GM23338 (cell line): Measurements from ENCODE around the gene KSR2. TPM values are rescaled to one million over a fixed set of nuclear protein-coding genes. Genes with fewer than 3 reads are reported as not detected.

Source experiments
- ATAC-seq: fragments of 200-7000 bp; cut with Tn5 transposase; 3 replicates; pipeline ENCODE4 v1.9.1; 2020
- DNase-seq: peaks from one replicate; pipeline ENCODE4 v3.0.0-alpha.2; 2015; ENCODE audit warnings: low spot score
- H2AFZ ChIP-seq: fragments of 200-600 bp; sonication (generic); 2 replicates; pipeline ENCODE4 v1.8.0; 2016; ENCODE audit warnings: antibody characterized with exemption, mild to moderate bottlenecking, moderate library complexity
- H3F3A ChIP-seq: fragments of 200-600 bp; sonication (generic); replicated peaks from 2 replicates; pipeline ENCODE4 v1.8.0; 2017; ENCODE audit warnings: antibody characterized with exemption, mixed run types, low read depth
- H3K27ac ChIP-seq: fragments of 200-600 bp; sonication (generic); 2 replicates; pipeline ENCODE4 v1.6.1; 2016; ENCODE audit warnings: low read depth
- H3K27me3 ChIP-seq: fragments of 200-600 bp; sonication (generic); 2 replicates; pipeline ENCODE4 v1.8.0; 2016; ENCODE audit warnings: mild to moderate bottlenecking, mixed run types, moderate library complexity; ENCODE audit not compliant: insufficient read depth
- H3K36me3 ChIP-seq: fragments of 200-600 bp; sonication (generic); 2 replicates; pipeline ENCODE4 v1.8.0; 2016; ENCODE audit warnings: mild to moderate bottlenecking; ENCODE audit not compliant: insufficient read depth
- H3K4me1 ChIP-seq: fragments of 200-600 bp; sonication (generic); 2 replicates; pipeline ENCODE4 v1.8.0; 2016; ENCODE audit warnings: mild to moderate bottlenecking, moderate library complexity; ENCODE audit not compliant: insufficient read depth
- H3K4me2 ChIP-seq: fragments of 200-600 bp; sonication (generic); 2 replicates; pipeline ENCODE4 v1.7.1; 2017; ENCODE audit warnings: mixed run types
- H3K4me3 ChIP-seq: fragments of 200-600 bp; sonication (generic); 2 replicates; pipeline ENCODE4 v1.6.1; 2016; ENCODE audit warnings: mixed run types
- H3K79me2 ChIP-seq: fragments of 200-600 bp; sonication (generic); replicated peaks from 2 replicates; pipeline ENCODE4 v1.8.0; 2017; ENCODE audit warnings: mild to moderate bottlenecking; ENCODE audit not compliant: insufficient read depth
- H3K9me2 ChIP-seq: fragments of 200-600 bp; sonication (generic); 2 replicates; pipeline ENCODE4 v1.8.0; 2017; ENCODE audit not compliant: insufficient read depth
- H4K20me1 ChIP-seq: fragments of 200-600 bp; sonication (generic); replicated peaks from 2 replicates; pipeline ENCODE4 v1.8.0; 2017; ENCODE audit warnings: mild to moderate bottlenecking; ENCODE audit not compliant: insufficient read depth
- H3K27ac Mint-ChIP-seq: 2 replicates; pipeline ENCODE4 v1.8.0; 2020; ENCODE audit warnings: inconsistent platforms, mild to moderate bottlenecking, moderate library complexity, mixed read lengths
- H3K27me3 Mint-ChIP-seq: 3 replicates; pipeline ENCODE4 v1.8.0; 2022; ENCODE audit warnings: low read depth, mild to moderate bottlenecking, moderate library complexity, mixed read lengths, inconsistent platforms; ENCODE audit not compliant: insufficient read depth, poor library complexity
- H3K36me3 Mint-ChIP-seq: 3 replicates; pipeline ENCODE4 v1.8.0; 2021; ENCODE audit warnings: low read depth, mild to moderate bottlenecking, inconsistent platforms, moderate library complexity, mixed read lengths
- H3K4me1 Mint-ChIP-seq: 3 replicates; pipeline ENCODE4 v1.8.0; 2020; ENCODE audit warnings: mild to moderate bottlenecking, inconsistent platforms, mixed read lengths
- H3K4me3 Mint-ChIP-seq: 3 replicates; pipeline ENCODE4 v1.8.0; 2021; ENCODE audit warnings: moderate library complexity, mild to moderate bottlenecking, inconsistent platforms, mixed read lengths
- H3K9me3 Mint-ChIP-seq: 3 replicates; pipeline ENCODE4 v1.8.0; 2020; ENCODE audit warnings: moderate library complexity, mild to moderate bottlenecking, inconsistent platforms, mixed read lengths
- CREB1 ChIP-seq: fragments of 250-450 bp; sonication (Bioruptor Pico); IDR thresholded peaks from 2 replicates; pipeline ENCODE4 v1.5.0; 2020; ENCODE audit warnings: low read depth, mild to moderate bottlenecking, moderate library complexity
- EZH2 ChIP-seq: fragments of 200-600 bp; sonication (generic); IDR thresholded peaks from one replicate; pipeline ENCODE4 v1.8.0; 2017; ENCODE audit warnings: antibody characterized with exemption, mild to moderate bottlenecking, low read depth; ENCODE audit not compliant: unreplicated experiment
- EZH2phosphoT487 ChIP-seq: fragments of 200-600 bp; sonication (generic); IDR thresholded peaks from one replicate; pipeline ENCODE4 v1.8.1; 2018; ENCODE audit warnings: antibody characterized with exemption; ENCODE audit not compliant: unreplicated experiment
- JUNB ChIP-seq: IDR thresholded peaks from one replicate; pipeline ENCODE4 v1.6.1; 2016; ENCODE audit warnings: antibody characterized with exemption; ENCODE audit not compliant: unreplicated experiment
- NANOG ChIP-seq: IDR thresholded peaks from 2 replicates; pipeline ENCODE4 v1.6.1; 2016; ENCODE audit warnings: antibody characterized with exemption, borderline replicate concordance
- POLR2AphosphoS5 ChIP-seq: IDR thresholded peaks from 2 replicates; pipeline ENCODE4 v1.6.1; 2016; ENCODE audit warnings: antibody characterized with exemption, low read depth
- STAT1 ChIP-seq: IDR thresholded peaks from one replicate; pipeline ENCODE4 v1.6.1; 2016; ENCODE audit warnings: antibody characterized with exemption; ENCODE audit not compliant: unreplicated experiment
- ZNF114 ChIP-seq: fragments of 250-450 bp; sonication (Bioruptor Pico); IDR thresholded peaks from 2 replicates; pipeline ENCODE4 v1.5.0; 2020; ENCODE audit warnings: mild to moderate bottlenecking, moderate library complexity
- ZNF331 ChIP-seq: fragments of 250-450 bp; sonication (Bioruptor Pico); IDR thresholded peaks from 2 replicates; pipeline ENCODE4 v1.5.0; 2020; ENCODE audit warnings: low read depth, mild to moderate bottlenecking, moderate library complexity
- polyA plus RNA-seq: library from polyadenylated mRNA; unstranded; fragments of >200 nt; fragmentation: Nextera tagmentation; extraction: Ambion mirVana; gene quantifications from 2 replicates; pipeline ENCODE4 v1.2.1, GENCODE V29; 2016
- total RNA-seq: library from RNA; depleted of rRNA; stranded (reverse); fragments of >200 nt; shearing (Covaris generic); gene quantifications from 2 replicates; pipeline ENCODE4 v1.2.3, GENCODE V29; 2014
- TF ChIP-seq, protein P1 (sequence below), 2 experiments: fragments of 200-600 bp in 1 of 2; sonication (generic) in 1 of 2; conservative IDR thresholded peaks; 2 replicates each; pipeline versions ENCODE4 v1.5.1 to v1.6.1; 2016 to 2017; ENCODE audit warnings: antibody characterized with exemption in 2 of 2, low read depth in 2 of 2, mild to moderate bottlenecking in 2 of 2, moderate library complexity in 1 of 2
- TF ChIP-seq, protein P2 (sequence below): fragments of 250-450 bp; sonication (Bioruptor Pico); IDR thresholded peaks from 2 replicates; pipeline ENCODE4 v1.5.0; 2020; ENCODE audit warnings: mild to moderate bottlenecking, moderate library complexity
- TF ChIP-seq, protein P3 (sequence below): IDR thresholded peaks from one replicate; pipeline ENCODE4 v1.6.1; 2018; ENCODE audit warnings: antibody characterized with exemption; ENCODE audit not compliant: unreplicated experiment
- TF ChIP-seq, protein P4 (sequence below): IDR thresholded peaks from 2 replicates; pipeline ENCODE4 v1.6.1; 2016; ENCODE audit warnings: antibody characterized with exemption

The KSR2 gene
- total and polyA plus RNA-seq, 2 experiments from 2014 or later: 1.1 to 2.7 TPM

DNA sequence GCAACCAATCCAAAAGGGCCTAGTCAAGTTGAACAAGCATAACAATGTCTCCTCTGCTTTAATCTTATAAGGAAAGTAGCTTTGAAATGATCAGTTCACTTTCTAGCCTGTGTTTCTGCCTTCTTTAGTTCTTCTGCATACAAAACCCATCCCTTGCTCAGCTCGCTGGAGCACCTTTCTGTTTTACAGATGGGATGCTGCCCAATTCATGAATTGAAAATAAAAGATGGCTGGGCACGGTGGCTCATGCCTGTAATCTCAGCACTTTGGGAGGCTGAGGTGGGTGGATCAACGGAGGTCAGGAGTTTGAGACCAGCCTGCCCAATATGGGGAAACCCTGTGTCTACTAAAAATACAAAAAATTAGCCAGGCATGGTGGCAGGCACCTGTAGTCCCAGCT lies 43.2 kb upstream of the KSR2 start:
- H4K20me1 ChIP-seq: no peaks in the 10 kb centered on the region
- H3K9me2 ChIP-seq: no peaks in the 10 kb centered on the region
- H3K27ac Mint-ChIP-seq: no peak overlapping the region
- H3K27me3 Mint-ChIP-seq: peaks cover 10% of the 10 kb centered on the region
- no peak for DNase-seq
- ATAC-seq: no peak
- H3K4me1 ChIP-seq: peaks cover 7% of the 10 kb centered on the region
- H3K27ac ChIP-seq: no peak overlapping the region
- H3F3A ChIP-seq: no peaks in the 10 kb centered on the region
- H3K4me2 ChIP-seq: no peak overlapping the region
- H3K4me1 Mint-ChIP-seq: peaks cover 7% of the 10 kb centered on the region; the same call in 2 of the 3 replicates
- no peak overlapping the region for H3K4me3 Mint-ChIP-seq
- no peaks in the 10 kb centered on the region; the same call in 2 of the 3 replicates for H3K36me3 Mint-ChIP-seq
- no peaks in the 10 kb centered on the region for H3K36me3 ChIP-seq
- no peak overlapping the region for H2AFZ ChIP-seq
- peaks cover 1% of the 10 kb centered on the region for H3K79me2 ChIP-seq
- H3K9me3 Mint-ChIP-seq: no peaks in the 10 kb centered on the region
- TF ChIP-seq STAT1 (no peak), JUNB (no peak), ZNF331 (no peak), NANOG (no peak), ZNF114 (CRISPR knock-in tag) (no peak), POLR2AphosphoS5 (no peak), EZH2phosphoT487 (no peak), EZH2 (no peak), CREB1 (CRISPR knock-in tag) (no peak)
- TF ChIP-seq, protein P1, sequence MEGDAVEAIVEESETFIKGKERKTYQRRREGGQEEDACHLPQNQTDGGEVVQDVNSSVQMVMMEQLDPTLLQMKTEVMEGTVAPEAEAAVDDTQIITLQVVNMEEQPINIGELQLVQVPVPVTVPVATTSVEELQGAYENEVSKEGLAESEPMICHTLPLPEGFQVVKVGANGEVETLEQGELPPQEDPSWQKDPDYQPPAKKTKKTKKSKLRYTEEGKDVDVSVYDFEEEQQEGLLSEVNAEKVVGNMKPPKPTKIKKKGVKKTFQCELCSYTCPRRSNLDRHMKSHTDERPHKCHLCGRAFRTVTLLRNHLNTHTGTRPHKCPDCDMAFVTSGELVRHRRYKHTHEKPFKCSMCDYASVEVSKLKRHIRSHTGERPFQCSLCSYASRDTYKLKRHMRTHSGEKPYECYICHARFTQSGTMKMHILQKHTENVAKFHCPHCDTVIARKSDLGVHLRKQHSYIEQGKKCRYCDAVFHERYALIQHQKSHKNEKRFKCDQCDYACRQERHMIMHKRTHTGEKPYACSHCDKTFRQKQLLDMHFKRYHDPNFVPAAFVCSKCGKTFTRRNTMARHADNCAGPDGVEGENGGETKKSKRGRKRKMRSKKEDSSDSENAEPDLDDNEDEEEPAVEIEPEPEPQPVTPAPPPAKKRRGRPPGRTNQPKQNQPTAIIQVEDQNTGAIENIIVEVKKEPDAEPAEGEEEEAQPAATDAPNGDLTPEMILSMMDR (conservative IDR thresholded peaks at IDR 0.05; ENCODE audit: low read depth in 2 of 2): no peak
- TF ChIP-seq, protein P2, sequence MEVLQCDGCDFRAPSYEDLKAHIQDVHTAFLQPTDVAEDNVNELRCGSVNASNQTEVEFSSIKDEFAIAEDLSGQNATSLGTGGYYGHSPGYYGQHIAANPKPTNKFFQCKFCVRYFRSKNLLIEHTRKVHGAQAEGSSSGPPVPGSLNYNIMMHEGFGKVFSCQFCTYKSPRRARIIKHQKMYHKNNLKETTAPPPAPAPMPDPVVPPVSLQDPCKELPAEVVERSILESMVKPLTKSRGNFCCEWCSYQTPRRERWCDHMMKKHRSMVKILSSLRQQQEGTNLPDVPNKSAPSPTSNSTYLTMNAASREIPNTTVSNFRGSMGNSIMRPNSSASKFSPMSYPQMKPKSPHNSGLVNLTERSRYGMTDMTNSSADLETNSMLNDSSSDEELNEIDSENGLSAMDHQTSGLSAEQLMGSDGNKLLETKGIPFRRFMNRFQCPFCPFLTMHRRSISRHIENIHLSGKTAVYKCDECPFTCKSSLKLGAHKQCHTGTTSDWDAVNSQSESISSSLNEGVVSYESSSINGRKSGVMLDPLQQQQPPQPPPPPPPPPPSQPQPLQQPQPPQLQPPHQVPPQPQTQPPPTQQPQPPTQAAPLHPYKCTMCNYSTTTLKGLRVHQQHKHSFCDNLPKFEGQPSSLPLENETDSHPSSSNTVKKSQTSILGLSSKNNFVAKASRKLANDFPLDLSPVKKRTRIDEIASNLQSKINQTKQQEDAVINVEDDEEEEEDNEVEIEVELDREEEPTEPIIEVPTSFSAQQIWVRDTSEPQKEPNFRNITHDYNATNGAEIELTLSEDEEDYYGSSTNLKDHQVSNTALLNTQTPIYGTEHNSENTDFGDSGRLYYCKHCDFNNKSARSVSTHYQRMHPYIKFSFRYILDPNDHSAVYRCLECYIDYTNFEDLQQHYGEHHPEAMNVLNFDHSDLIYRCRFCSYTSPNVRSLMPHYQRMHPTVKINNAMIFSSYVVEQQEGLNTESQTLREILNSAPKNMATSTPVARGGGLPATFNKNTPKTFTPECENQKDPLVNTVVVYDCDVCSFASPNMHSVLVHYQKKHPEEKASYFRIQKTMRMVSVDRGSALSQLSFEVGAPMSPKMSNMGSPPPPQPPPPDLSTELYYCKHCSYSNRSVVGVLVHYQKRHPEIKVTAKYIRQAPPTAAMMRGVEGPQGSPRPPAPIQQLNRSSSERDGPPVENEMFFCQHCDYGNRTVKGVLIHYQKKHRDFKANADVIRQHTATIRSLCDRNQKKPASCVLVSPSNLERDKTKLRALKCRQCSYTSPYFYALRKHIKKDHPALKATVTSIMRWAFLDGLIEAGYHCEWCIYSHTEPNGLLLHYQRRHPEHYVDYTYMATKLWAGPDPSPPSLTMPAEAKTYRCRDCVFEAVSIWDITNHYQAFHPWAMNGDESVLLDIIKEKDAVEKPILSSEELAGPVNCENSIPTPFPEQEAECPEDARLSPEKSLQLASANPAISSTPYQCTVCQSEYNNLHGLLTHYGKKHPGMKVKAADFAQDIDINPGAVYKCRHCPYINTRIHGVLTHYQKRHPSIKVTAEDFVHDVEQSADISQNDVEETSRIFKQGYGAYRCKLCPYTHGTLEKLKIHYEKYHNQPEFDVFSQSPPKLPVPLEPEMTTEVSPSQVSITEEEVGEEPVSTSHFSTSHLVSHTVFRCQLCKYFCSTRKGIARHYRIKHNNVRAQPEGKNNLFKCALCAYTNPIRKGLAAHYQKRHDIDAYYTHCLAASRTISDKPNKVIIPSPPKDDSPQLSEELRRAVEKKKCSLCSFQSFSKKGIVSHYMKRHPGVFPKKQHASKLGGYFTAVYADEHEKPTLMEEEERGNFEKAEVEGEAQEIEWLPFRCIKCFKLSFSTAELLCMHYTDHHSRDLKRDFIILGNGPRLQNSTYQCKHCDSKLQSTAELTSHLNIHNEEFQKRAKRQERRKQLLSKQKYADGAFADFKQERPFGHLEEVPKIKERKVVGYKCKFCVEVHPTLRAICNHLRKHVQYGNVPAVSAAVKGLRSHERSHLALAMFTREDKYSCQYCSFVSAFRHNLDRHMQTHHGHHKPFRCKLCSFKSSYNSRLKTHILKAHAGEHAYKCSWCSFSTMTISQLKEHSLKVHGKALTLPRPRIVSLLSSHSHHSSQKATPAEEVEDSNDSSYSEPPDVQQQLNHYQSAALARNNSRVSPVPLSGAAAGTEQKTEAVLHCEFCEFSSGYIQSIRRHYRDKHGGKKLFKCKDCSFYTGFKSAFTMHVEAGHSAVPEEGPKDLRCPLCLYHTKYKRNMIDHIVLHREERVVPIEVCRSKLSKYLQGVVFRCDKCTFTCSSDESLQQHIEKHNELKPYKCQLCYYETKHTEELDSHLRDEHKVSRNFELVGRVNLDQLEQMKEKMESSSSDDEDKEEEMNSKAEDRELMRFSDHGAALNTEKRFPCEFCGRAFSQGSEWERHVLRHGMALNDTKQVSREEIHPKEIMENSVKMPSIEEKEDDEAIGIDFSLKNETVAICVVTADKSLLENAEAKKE (CRISPR knock-in tag): no peak
- TF ChIP-seq, protein P3, sequence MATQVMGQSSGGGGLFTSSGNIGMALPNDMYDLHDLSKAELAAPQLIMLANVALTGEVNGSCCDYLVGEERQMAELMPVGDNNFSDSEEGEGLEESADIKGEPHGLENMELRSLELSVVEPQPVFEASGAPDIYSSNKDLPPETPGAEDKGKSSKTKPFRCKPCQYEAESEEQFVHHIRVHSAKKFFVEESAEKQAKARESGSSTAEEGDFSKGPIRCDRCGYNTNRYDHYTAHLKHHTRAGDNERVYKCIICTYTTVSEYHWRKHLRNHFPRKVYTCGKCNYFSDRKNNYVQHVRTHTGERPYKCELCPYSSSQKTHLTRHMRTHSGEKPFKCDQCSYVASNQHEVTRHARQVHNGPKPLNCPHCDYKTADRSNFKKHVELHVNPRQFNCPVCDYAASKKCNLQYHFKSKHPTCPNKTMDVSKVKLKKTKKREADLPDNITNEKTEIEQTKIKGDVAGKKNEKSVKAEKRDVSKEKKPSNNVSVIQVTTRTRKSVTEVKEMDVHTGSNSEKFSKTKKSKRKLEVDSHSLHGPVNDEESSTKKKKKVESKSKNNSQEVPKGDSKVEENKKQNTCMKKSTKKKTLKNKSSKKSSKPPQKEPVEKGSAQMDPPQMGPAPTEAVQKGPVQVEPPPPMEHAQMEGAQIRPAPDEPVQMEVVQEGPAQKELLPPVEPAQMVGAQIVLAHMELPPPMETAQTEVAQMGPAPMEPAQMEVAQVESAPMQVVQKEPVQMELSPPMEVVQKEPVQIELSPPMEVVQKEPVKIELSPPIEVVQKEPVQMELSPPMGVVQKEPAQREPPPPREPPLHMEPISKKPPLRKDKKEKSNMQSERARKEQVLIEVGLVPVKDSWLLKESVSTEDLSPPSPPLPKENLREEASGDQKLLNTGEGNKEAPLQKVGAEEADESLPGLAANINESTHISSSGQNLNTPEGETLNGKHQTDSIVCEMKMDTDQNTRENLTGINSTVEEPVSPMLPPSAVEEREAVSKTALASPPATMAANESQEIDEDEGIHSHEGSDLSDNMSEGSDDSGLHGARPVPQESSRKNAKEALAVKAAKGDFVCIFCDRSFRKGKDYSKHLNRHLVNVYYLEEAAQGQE: no peak
- TF ChIP-seq, protein P4, sequence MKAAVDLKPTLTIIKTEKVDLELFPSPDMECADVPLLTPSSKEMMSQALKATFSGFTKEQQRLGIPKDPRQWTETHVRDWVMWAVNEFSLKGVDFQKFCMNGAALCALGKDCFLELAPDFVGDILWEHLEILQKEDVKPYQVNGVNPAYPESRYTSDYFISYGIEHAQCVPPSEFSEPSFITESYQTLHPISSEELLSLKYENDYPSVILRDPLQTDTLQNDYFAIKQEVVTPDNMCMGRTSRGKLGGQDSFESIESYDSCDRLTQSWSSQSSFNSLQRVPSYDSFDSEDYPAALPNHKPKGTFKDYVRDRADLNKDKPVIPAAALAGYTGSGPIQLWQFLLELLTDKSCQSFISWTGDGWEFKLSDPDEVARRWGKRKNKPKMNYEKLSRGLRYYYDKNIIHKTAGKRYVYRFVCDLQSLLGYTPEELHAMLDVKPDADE: no peak
- no peaks in the 10 kb centered on the region for H3K27me3 ChIP-seq
- H3K4me3 ChIP-seq: no peak overlapping the region
